RWPE1 (cell line): ENCODE results near the gene PAK2.
"Not testable (repeated sequence)": the region's sequence is repeated elsewhere in the genome, so short reads cannot be mapped to it uniquely, and the experiment has no call there.

Experiments used
- CTCF ChIA-PET: fragments of 350-600 bp; sonication (Branson Sonifier 250); formaldehyde crosslinking; extraction: SDS; loops from one replicate; lab custom pipeline; 2021; lab: Yijun Ruan, JAX
- POLR2A ChIA-PET: fragments of 400-600 bp; formaldehyde crosslinking; extraction: SDS; loops from one replicate; lab custom pipeline; 2020; ENCODE audit warnings: antibody characterized with exemption; ENCODE audit not compliant: low non-redundant PET; lab: Yijun Ruan, JAX
- DNase-seq: peaks from one replicate; pipeline ENCODE4 v3.0.0; 2012; ENCODE audit warnings: low spot score
- H3K27ac ChIP-seq: fragments of 450-650 bp; 2 replicates; pipeline ENCODE4 v1.5.1; 2017
- TF ChIP-seq, protein P1 (sequence below): fragments of 450-650 bp; conservative IDR thresholded peaks from 2 replicates; pipeline ENCODE4 v1.5.1; 2017; ENCODE audit warnings: low read depth, mild to moderate bottlenecking

PAK2 gene

DNA sequence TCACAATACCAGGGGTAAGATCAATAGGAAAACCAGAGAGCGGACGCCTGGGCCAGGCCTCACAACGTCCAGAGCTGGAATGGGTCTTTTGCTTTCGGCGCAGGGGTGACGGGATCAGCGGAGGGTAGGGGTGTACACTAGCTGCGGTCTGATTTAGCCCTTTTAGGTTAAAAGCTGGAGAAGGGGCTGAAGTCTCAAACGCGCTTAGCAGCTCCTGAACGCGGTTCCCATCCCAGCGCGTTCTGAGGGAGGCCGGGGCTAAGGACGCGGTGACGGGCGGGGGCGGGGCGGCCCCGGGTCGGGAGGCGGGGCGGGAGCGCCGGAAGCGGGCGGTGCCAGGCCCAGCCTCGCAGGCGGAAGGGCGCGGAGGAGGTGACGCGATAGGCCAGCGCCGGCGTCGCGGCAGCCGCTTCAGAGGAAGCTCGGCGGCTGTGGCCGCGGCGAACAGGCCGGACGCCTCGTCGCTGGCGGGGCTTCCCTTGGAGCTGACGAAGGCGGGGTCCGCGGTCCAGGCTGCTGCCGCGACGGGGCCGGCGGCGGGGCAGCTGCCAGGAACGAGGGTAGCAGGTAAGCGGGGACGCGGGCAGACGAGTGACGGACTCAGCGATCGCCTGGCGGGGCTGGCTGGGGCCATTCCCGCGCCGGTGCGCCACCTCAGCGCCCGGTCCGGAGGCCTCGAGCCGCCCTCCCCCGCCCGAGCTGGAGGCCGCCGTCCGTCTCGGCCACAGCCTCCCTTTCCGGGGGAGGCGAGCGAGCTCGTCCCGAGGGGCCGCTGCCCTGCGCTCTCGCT, 128.0 kb downstream of the PAK2 start, which contains the start of gene SENP5:
SENP5 (plus strand) TSS at position 414 of the 790 bp plus-strand sequence. CDS start 17,262 bp downstream, outside the sequence.
- POLR2A ChIA-PET = interaction anchor here (0.6 to 1.1 kb wide), 3 partner anchors 13 to 75 kb away, joined by 3 read pairs; partner anchors contain the start of gene NCBP2
- CTCF ChIA-PET = interaction anchor here (0.7 to 1.1 kb wide), 3 partner anchors 101 to 408 kb away, joined by 3 read pairs; no protein-coding TSS in a partner anchor

DNA sequence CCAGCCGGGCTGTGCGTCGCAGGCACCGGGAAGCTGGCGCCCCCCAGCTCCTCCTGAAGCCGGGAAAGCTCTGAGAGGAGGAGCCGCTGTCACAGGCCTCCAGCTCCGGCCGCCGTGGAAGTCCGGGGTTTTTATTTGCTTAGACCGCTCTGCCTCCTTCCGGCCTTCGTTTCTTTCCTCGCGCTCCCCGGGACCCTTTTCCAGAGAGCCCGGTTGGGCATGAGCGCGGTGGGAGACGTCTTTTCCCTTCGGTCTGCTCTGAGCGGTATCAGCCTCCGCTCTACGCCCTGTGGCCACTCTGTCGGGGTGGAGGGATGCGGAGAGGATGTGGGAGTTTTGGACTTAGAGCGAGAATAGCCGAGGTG, 128.6 kb downstream of the PAK2 start:
- CTCF ChIA-PET = interaction anchor here (0.7 to 1.1 kb wide), 2 partner anchors 128 to 408 kb away, joined by 3 read pairs; no protein-coding TSS in a partner anchor
- DNase-seq = peak; percentile 18
- peak overlapping the region; percentile 84 for H3K27ac ChIP-seq
- POLR2A ChIA-PET = interaction anchor here (0.9 kb wide), 1 partner anchor 14 kb away, joined by 3 read pairs; no protein-coding TSS in a partner anchor
- TF ChIP-seq, protein P1, sequence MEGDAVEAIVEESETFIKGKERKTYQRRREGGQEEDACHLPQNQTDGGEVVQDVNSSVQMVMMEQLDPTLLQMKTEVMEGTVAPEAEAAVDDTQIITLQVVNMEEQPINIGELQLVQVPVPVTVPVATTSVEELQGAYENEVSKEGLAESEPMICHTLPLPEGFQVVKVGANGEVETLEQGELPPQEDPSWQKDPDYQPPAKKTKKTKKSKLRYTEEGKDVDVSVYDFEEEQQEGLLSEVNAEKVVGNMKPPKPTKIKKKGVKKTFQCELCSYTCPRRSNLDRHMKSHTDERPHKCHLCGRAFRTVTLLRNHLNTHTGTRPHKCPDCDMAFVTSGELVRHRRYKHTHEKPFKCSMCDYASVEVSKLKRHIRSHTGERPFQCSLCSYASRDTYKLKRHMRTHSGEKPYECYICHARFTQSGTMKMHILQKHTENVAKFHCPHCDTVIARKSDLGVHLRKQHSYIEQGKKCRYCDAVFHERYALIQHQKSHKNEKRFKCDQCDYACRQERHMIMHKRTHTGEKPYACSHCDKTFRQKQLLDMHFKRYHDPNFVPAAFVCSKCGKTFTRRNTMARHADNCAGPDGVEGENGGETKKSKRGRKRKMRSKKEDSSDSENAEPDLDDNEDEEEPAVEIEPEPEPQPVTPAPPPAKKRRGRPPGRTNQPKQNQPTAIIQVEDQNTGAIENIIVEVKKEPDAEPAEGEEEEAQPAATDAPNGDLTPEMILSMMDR = no peak

More for the DNA sequence above, 128.0 kb downstream of the PAK2 start, which contains the start of gene SENP5:
- DNase-seq = peak; percentile 89
- TF ChIP-seq, protein P1 = no peak
- peak within 1 kb of the TSS; percentile 84 for H3K27ac ChIP-seq

DNA sequence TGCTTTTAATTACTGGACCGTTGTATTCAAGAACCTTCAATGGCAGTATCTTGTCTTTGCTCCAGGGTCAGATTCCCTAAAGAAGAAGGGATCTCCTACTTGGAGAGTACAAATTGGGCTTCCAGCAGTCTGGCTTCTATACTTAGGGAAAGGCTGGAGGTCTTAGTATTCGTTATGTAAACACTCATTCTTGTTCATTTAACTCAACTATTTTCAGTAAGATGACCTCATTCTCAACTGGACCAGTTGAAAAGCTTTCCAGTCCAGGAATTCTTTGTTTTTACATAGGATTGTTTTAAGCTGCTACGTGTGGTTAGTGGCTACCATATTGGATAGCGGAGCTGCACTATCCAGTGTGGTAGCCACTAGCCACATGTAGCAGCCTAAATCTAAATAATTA, 132.7 kb downstream of the PAK2 start:
- no peak overlapping the region for H3K27ac ChIP-seq
- POLR2A ChIA-PET = no interaction called here
- no peak for DNase-seq
- CTCF ChIA-PET = no interaction called here
- TF ChIP-seq, protein P1 = no peak

DNA sequence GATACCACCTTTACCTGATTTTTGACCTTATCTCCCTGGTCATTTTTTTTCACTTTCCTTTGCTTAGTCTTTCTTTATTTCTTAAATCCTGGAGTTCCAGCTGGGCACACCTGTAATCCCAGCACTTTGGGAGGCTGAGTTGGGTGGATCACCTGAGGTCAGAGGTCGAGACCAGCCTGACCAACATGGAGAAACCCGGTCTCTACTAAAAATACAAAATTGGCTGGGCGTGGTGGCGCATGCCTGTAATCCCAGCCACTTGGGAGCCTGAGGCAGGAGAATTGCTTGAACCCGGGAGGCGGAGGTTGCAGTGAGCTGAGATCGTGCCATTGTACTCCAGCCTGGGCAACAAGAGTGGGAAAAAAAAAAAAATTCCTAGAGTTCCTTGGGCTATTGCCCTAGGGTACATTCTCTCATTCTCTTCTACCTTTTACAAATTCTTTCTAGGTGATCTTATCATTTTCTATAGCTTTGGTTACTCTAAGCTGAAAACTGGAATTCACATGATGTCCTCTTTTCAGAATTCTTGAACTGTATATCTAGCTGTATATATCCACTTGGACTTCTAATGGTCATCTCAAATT, 134.9 kb downstream of the PAK2 start:
- not testable (repeated sequence) for DNase-seq, H3K27ac ChIP-seq
- ChIA-PET POLR2A (interaction anchor here (0.7 kb wide), 1 partner anchor 82 kb away, joined by 3 read pairs; no protein-coding TSS in a partner anchor), CTCF (interaction anchor here (0.6 kb wide), 2 partner anchors 59 to 679 kb away, joined by 3 read pairs; no protein-coding TSS in a partner anchor)

DNA sequence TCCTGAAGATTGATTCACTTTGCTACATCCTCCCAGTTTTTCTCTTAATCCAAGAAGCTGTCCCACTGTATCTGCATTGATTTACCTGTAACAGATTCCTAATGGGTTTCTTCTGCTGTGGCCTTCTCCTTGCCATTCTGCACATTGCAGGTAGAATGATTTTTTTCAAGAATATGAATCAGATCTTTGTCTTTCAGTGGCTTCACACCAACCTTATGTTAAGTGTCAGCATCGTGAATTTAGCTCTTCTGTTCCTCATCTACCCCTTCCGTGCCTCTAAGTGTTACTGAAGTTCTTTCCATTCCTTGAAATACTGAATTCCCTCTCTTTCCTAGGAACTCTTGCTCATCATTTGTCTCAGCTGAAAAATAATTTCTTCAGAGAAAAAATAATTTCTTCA, 135.6 kb downstream of the PAK2 start:
- no peak for DNase-seq
- ChIA-PET CTCF (interaction anchor here (0.6 kb wide), 1 partner anchor 60 kb away, joined by 3 read pairs; no protein-coding TSS in a partner anchor), POLR2A (interaction anchor here (0.7 kb wide), 1 partner anchor 81 kb away, joined by 3 read pairs; no protein-coding TSS in a partner anchor)
- TF ChIP-seq, protein P1 = no peak
- H3K27ac ChIP-seq = no peak overlapping the region
